UCSD-AML1 (cell line): ENCODE measurements around the gene FRMD5.
"Not testable (repeated sequence)": the region's sequence is repeated elsewhere in the genome, so short reads cannot be mapped to it uniquely, and the experiment has no call there.

ENCODE experiments used
- DNase-seq: peaks from one replicate; lab custom pipeline; 2025; ENCODE audit not compliant: unreplicated experiment; lab: John Stamatoyannopoulos, UW

FRMD5 gene

GRCh38 chr15:44195151-44195740 lies at the start of gene FRMD5:
FRMD5 (minus strand) TSS chr15:44195271.
- no peak for DNase-seq

DNA sequence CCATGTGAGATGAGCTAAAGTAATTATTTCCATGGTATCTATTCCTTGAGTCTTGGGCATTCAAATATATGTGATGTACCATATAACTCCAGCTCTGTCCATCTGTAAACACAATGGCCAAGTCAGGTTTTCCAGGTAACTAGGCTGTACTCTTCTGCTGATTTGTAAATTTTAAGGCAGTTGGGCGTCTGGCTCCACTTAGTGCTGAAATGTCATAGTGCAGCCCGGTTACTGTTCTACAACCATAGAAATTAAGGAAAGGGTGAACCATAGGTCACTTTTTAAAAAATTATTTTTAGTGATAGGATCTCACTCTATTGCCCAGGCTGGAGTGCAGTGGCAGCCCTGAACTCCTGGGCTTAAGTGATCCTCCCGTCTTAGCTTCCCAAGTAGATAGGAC lies 48.8 kb upstream of the FRMD5 start:
- DNase-seq: no peak

- no peak for DNase-seq
These were observed 48.1 kb upstream of the FRMD5 start for GRCh38 chr15:44243141-44243540.

DNA sequence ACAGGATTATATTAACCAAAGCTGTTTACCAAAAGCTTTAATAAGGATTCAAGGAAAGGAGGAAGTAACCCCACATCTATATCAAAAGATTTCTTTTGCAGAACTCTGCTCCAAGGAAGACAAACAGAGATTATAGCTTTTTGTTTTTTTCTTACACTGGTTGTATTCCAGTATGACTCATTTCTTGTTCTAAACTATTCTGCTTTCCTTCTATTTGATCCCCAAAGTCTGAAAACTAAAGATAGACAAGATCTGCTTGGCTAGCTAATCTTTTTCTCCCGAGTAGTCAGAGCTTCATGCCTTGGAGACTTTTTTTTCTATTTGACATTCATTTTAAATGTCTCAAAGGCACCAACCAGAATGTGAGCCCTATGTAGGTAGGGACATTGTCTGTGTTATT lies 36.8 kb upstream of the FRMD5 start:
- no peak for DNase-seq

DNA sequence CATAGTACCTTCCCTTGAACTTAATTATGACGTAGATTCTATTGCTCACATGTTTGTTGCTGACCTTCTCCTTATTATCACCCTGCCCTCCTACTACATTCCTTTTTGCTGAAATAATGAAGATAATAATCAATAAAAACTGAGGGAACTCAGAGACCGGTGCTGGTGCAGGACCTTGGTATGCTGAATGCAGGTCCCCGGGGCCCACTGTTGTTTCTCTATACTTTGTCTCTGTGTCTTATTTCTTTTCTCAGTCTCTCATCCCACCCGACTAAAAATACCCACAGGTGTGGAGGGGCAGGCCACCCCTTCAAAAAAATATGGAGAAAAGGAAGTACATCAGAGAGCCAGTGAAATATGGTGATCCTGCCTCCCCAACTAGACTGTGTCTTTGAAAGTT lies 34.2 kb upstream of the FRMD5 start:
- DNase-seq: not testable (repeated sequence)

DNA sequence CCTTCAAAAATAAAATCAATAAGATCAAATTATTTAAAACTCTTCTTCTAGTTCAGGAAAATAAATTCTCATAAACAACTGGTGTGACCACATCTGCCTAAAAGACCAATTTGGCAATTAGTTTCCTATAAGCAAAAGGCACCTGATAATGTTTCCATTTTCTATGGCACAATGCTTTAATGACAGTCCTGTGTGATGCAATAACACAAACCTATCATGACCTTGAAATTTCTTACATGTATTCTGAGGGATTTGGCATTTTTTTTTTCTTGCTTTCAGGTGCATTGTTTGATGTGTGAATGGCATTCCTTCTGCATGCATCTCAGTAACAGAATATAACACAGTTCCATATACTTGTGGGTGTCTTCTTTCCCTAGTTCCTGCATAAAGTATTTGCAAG lies 32.5 kb upstream of the FRMD5 start:
- no peak for DNase-seq

- DNase-seq: not testable (repeated sequence)
These were observed 31.9 kb upstream of the FRMD5 start for GRCh38 chr15:44227001-44227400.

- DNase-seq: no peak
These were observed 27.4 kb upstream of the FRMD5 start for GRCh38 chr15:44222478-44222877.

DNA sequence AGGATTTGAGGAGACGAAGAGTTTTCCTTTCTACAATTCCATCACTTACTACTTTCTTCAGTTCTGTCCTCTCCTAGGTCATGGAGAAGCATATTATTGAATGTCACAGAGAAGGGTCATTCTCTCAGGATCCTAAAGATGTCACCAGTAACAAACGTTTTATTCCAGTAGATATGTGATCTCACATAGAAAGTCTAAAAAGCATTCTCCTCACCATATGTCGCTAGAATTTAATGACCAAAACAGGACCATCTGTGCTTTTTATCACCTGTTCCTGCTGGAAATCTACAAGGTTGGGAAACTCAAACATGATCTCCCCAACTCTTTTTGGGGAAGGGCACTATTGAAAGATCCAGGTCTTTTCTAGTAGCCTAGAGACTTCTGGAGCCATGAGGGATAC lies 24.0 kb upstream of the FRMD5 start:
- DNase-seq: no peak

DNA sequence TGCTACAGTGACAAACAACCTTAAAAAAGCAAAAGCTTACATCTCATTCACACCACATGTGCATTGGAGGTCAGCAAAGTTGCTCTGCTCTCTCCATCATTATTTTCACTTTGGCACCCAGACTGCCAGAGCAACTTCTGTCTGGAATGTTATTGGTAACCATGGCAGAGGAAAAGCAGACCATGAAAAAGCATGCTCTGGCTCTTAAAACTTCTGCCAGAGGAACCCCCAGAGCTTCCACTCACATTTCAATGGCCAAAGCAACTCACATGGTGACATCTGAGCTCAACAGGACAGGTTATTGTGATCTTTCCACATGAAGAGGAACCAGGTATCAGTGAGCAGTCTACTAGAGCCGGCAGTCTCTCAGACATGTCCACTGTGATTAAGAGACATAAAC lies 21.9 kb upstream of the FRMD5 start:
- no peak for DNase-seq

- DNase-seq: no peak
These were observed 20.5 kb upstream of the FRMD5 start for GRCh38 chr15:44215594-44215993.

DNA sequence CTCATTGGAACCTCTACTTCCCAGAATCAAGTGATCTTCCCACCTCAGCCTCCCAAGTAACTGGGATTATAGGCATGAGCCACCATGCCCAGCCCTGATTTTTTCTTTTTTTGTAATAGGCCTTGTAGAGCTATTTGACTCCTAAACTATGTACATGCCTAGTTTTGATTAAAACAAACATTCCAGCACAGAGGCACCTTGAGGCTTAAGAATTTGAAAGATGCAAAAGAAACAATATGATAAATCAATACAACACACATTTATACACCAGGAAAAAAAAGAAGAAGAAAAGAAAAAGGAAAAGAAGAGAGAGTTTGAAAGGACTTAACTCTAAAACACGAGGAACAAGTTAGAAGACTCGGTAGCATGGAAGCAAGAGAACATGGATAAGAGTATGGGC lies 13.9 kb upstream of the FRMD5 start:
- DNase-seq: no peak

GRCh38 chr15:44207643-44208042 lies 12.6 kb upstream of the FRMD5 start:
- no peak for DNase-seq

- no peak for DNase-seq
These were observed 4.3 kb upstream of the FRMD5 start for GRCh38 chr15:44199393-44199792.

DNA sequence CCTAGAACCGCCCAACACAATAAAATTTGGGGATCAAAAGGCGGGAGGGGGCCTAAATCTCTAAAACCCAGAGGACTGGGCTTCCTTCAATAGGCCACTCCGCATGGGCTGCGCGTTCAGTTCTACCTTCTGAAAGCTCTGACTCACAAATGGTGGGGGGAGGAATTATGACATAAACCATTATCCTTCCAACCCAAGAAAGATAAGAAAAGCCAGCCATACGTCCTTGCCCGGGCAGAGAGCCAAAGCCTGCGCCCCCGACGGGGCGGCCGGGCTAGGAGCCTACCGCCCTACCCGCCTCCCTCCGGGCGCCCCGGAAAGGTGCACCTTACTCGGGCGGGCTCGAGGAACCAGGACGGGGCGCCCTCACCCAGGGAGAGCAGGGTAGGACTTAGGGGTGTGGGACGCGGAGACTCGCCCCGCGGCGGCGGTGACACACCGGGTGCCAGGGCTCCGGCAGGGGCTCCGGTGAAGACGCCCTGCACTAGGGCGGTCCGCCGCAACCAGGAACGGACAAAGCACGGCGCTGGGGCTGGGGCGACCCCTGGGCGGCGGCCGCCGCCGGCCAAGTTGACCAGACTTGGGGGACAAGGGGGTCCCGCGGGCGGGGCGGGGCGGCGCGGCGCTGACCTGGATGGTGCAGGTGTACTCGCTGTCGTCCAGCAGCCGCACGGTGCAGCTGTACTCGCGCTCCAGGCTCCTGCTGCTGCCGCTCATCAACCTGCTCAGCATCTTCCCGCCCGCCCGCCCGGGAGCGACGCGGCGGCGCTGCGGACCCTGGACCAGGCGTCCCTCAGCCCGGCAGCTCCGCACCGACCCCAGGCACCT lies 534 bp downstream of the FRMD5 start:
- DNase-seq: no peak

- no peak for DNase-seq
These were observed 1.3 kb downstream of the FRMD5 start for GRCh38 chr15:44193651-44194322.

DNA sequence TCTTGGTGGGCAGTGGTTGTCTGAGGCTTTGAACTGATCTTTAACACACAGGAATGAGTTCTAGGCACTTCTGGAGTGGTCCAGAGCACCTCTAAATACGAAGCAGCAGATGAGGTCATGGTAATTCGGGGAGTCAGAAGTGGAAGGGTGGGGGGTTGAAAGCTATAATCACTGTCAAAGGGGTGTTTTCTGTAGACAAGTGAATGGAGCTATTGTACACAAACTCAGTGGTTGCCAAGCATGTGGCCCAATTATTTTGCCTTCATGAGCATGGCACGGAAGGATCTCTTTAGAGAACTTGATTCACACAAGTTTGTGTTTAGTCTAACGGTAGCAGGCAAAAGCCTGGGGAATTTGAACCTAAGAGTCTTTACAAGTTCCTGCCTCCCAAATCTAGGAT lies 6.3 kb downstream of the FRMD5 start:
- no peak for DNase-seq

DNA sequence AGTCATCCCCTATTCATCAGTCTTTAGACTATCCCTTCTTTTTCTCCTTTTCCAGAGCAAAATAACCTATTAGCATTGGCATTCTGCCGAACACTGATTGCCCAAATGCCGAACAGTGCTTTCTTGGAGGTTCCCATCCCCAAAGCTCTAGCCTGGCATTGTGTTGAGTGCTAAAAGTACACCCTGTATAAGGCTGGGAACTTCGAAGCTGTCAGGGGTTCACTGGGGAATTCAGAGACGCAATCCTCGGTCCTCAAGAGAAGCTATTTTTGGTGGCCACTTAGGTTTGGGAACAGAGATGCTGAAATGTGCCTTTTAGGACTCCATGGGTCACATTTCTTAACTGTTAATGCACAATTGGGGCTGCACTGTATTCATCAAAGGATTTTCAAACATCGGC lies 8.4 kb downstream of the FRMD5 start:
- DNase-seq: no peak

GRCh38 chr15:44183363-44183762 lies 11.7 kb downstream of the FRMD5 start:
- no peak for DNase-seq

DNA sequence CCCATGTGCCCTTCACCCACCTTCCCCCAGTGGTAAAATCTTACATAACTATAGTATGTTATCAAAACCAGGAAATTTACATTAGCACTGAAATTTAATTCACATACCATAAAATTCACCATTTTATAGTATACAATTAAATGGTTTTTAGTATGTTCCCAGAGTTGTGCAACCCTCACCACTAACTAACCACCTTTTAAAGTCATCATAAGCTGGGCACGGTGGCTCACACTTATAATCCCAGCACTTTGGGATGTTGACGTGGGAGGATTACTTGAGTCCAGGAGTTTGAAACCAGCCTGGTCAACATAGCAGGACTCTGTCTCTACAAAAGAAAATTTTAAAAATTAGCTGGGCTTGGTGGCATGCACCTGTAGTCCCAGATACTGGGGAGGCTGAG lies 13.7 kb downstream of the FRMD5 start:
- DNase-seq: no peak

DNA sequence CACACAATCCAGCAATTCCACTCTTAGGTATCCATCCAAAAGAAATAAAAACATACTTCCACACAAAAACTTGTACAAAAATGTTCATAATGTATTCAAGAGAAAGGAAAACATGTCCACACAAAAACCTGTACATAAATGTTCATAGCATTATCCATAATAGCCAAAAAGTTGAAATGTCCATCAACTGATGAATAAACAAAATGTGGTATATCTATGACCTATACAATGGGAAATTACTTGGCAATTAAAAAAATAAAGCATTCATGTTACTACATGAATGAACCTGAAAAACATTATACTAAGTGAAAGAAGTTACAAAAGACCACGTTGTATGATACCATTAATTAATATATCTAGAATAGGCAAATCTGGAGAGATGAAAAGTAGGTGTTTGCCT lies 17.9 kb downstream of the FRMD5 start:
- no peak for DNase-seq

GRCh38 chr15:44173813-44174212 lies 21.3 kb downstream of the FRMD5 start:
- DNase-seq: no peak
